ENCODE measurements around the gene TLR4.

TLR4 gene

DNA sequence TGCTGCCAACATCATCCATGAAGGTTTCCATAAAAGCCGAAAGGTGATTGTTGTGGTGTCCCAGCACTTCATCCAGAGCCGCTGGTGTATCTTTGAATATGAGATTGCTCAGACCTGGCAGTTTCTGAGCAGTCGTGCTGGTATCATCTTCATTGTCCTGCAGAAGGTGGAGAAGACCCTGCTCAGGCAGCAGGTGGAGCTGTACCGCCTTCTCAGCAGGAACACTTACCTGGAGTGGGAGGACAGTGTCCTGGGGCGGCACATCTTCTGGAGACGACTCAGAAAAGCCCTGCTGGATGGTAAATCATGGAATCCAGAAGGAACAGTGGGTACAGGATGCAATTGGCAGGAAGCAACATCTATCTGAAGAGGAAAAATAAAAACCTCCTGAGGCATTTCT, 10.1 kb downstream of the TLR4 start:
- no peak for DNase-seq (ENCODE audit: low read depth in 2 of 2)

GRCh38 chr9:117715411-117715989, 11.3 kb downstream of the TLR4 start:
- no peak for DNase-seq (ENCODE audit: low read depth in 2 of 2)

GRCh38 chr9:117718085-117718484, 13.9 kb downstream of the TLR4 start:
- DNase-seq (ENCODE audit: low read depth in 2 of 2) = no peak

- DNase-seq (ENCODE audit: low read depth in 2 of 2) = no peak
Measured at GRCh38 chr9:117718701-117719100, 14.5 kb downstream of the TLR4 start.

GRCh38 chr9:117719161-117719920, 15.1 kb downstream of the TLR4 start:
- DNase-seq (ENCODE audit: low read depth in 2 of 2) = no peak

- DNase-seq (ENCODE audit: low read depth in 2 of 2) = no peak
Measured at GRCh38 chr9:117720066-117720465, 15.9 kb downstream of the TLR4 start.

GRCh38 chr9:117720555-117720954, 16.4 kb downstream of the TLR4 start:
- no peak for DNase-seq (ENCODE audit: low read depth in 2 of 2)

DNA sequence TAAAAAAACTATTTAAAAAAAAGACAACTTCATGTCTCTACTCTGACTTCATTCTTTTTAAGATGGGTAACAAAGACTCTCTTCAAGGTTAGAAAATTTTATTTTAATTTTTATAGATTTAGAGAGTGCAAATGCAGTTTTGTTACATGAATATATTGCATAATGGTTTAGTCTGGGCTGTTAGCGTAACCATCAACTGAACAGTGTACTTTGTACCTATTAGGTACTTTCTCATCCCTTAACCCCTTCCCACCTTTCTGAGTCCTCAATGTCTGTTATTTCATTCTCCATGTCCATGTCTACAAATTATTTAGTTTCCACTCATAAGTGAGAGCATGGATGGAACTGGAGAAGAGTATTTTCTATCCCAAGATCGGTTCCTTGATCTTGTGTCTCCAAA, 16.8 kb downstream of the TLR4 start:
- DNase-seq (ENCODE audit: low read depth in 2 of 2) = no peak

- DNase-seq (ENCODE audit: low read depth in 2 of 2) = no peak
Measured at GRCh38 chr9:117722108-117722761, 18.0 kb downstream of the TLR4 start.

GRCh38 chr9:117723986-117724625, 19.9 kb downstream of the TLR4 start:
- no peak for DNase-seq (ENCODE audit: low read depth in 2 of 2)

GRCh38 chr9:117725426-117725887, 21.3 kb downstream of the TLR4 start:
- no peak for DNase-seq (ENCODE audit: low read depth in 2 of 2)

DNA sequence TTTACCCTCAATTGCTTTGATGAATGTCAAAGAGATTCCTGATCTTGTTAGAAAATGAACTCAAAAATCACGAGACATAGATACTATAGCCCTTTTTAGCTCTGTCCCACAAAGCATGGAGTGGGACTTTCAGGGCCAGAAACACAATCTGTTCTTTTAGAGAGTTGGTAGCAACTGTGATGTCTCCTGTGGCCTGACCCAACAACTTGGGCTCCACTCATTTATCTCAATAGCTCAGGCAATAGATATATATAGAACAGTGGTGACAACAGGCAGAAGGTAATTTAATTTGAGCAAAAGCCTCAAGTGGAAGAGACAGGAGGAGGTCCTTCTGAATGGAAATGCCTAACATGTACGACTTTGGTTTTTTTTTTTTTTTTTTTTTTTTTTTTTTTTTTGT, 25.2 kb downstream of the TLR4 start:
- no peak for DNase-seq (ENCODE audit: low read depth in 2 of 2)

DNA sequence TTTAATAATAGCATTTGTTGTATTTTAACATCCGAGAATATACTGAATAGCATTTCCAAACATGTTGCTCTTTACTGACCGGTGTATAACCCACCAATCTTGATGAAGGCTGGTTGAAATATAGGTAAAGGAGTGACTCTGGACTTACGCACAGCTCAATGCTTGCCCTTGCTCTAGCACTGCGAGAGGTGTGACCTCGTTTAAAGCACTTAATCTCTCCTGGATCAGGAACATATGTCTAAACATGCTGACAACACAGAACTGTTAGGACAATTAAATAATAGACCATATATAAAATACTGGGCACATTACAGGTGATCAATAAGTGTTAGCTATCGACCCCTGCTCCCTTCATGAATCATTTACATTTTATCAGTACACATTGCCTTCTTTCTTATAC, 28.3 kb downstream of the TLR4 start:
- DNase-seq (ENCODE audit: low read depth in 2 of 2) = no peak

DNA sequence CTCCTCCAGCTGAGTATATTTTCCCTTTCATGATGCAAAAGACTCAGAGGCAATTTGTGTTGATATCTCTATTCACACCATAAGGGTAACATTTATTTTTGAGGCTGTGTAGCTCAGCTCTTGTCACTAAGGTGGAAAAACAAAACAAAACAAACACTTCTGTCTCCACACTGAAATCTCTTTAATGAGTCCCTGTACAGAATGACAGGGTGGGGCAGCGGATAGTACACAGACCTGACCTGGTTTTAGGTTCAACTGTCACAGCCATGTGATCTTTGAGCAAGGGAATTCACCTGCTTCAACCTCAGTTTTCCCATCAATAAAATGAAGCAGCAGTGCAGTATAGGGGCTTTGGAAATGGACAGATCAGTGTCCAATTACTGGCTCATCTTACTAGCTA, 29.3 kb downstream of the TLR4 start:
- no peak for DNase-seq (ENCODE audit: low read depth in 2 of 2)

DNA sequence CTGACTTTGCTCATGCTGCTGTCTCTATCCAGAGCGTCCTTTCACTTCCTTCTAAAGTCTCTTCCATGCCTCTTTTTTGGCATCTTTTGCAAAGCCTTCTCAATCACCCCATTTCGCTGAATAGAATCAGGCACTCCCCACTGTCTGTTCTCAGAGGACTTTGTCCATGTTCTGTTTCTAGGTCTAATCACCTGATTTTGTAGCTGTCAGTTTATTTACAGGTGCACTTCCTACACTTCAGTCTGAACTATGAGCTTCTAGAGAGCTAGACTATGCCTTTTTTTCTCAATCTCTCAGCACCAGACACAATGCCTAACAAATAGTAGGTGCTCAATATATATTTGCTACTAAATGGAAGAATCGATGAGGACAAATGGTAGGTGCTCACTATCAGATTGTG, 29.9 kb downstream of the TLR4 start:
- DNase-seq (ENCODE audit: low read depth in 2 of 2) = no peak

GRCh38 chr9:117734523-117735314, 30.5 kb downstream of the TLR4 start:
- no peak for DNase-seq (ENCODE audit: low read depth in 2 of 2)

DNA sequence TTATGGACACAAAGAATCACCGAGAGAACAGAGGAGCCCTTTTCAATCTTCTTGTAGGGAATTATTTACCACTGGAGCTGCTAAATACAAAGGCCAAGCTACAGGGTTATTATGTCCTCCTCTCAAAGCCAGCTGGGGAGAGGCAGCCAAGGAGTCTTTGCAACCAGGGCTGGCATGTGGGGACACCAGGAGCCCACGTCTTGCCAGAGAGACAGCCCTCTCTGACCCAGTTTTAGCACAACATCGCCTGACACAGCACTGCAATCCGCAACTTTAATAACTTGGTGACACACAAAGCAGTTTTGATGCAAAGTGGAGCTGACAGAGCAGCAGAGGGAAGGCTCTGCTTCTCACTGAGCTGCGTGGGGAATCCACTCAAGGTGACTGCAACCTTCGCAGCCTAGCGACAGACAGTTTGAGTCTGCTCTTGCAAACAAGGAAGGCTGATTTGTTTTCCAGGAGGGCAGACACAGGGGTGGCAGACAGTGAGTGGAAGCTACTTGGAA, 33.6 kb downstream of the TLR4 start:
- DNase-seq (ENCODE audit: low read depth in 2 of 2) = no peak

- no peak for DNase-seq (ENCODE audit: low read depth in 2 of 2)
Measured at GRCh38 chr9:117739206-117739605, 35.0 kb downstream of the TLR4 start.

- DNase-seq (ENCODE audit: low read depth in 2 of 2) = no peak
Measured at GRCh38 chr9:117739624-117740347, 35.6 kb downstream of the TLR4 start.

- no peak for DNase-seq (ENCODE audit: low read depth in 2 of 2)
Measured at GRCh38 chr9:117742131-117742530, 37.9 kb downstream of the TLR4 start.

- no peak for DNase-seq (ENCODE audit: low read depth in 2 of 2)
Measured at GRCh38 chr9:117744369-117744768, 40.2 kb downstream of the TLR4 start.

Measured in stimulated activated CD8-positive, alpha-beta memory T cell treated with anti-CD3 and anti-CD28 coated beads, Interleukin-7, amount 100 ng/mL, for 4 hours (primary cell).